H9 (cell line): ENCODE measurements around the gene SOX18. TPM values are rescaled to one million over a fixed set of nuclear protein-coding genes. Genes with fewer than 3 reads are reported as not detected.

Source experiments
- DNase-seq: peaks from one replicate; pipeline ENCODE4 v3.0.0-alpha.2; 2017
- H2AFZ ChIP-seq: one replicate; pipeline ENCODE4 v1.6.1; 2013; ENCODE audit warnings: mild to moderate bottlenecking, low read length, control low read depth, moderate library complexity
- H2AK5ac ChIP-seq: 2 replicates; pipeline ENCODE4 v1.6.1; 2013; ENCODE audit warnings: low read length, control low read depth, mixed read lengths; ENCODE audit not compliant: insufficient read length
- H2BK120ac ChIP-seq: one replicate; pipeline ENCODE4 v1.6.1; 2013; ENCODE audit warnings: low read depth, mild to moderate bottlenecking, low read length, control low read depth, inconsistent platforms; ENCODE audit not compliant: poor library complexity, severe bottlenecking
- H2BK12ac ChIP-seq: 2 replicates; pipeline ENCODE4 v1.6.1; 2013; ENCODE audit warnings: low read length, control low read depth, mixed read lengths, low read depth; ENCODE audit not compliant: insufficient read length
- H2BK15ac ChIP-seq: 2 replicates; pipeline ENCODE4 v1.6.1; 2013; ENCODE audit warnings: low read depth, low read length, control low read depth
- H2BK20ac ChIP-seq: one replicate; pipeline ENCODE4 v1.6.1; 2013; ENCODE audit warnings: low read depth, mild to moderate bottlenecking, low read length, control low read depth, inconsistent platforms; ENCODE audit not compliant: poor library complexity, severe bottlenecking
- H2BK5ac ChIP-seq: 2 replicates; pipeline ENCODE4 v1.6.1; 2013; ENCODE audit warnings: low read length, control low read depth, mixed read lengths; ENCODE audit not compliant: insufficient read length
- H3K14ac ChIP-seq: 2 replicates; pipeline ENCODE4 v1.6.1; 2013; ENCODE audit warnings: low read length, control low read depth; ENCODE audit not compliant: insufficient read depth
- H3K18ac ChIP-seq: 2 replicates; pipeline ENCODE4 v1.6.1; 2013; ENCODE audit warnings: low read depth, mild to moderate bottlenecking, mixed read lengths, low read length, control low read depth; ENCODE audit not compliant: insufficient read length
- H3K23ac ChIP-seq: 2 replicates; pipeline ENCODE4 v1.6.1; 2013; ENCODE audit warnings: low read length, control low read depth, mixed read lengths, low read depth; ENCODE audit not compliant: insufficient read length
- H3K23me2 ChIP-seq: 2 replicates; pipeline ENCODE4 v1.6.1; 2013; ENCODE audit warnings: low read depth, mild to moderate bottlenecking, mixed read lengths, low read length, control low read depth; ENCODE audit not compliant: insufficient read length, poor library complexity, severe bottlenecking
- H3K27ac ChIP-seq: 2 replicates; pipeline ENCODE4 v1.5.1; 2013; ENCODE audit warnings: low read length, control low read depth, mixed read lengths, low read depth; ENCODE audit not compliant: insufficient read length
- H3K27me3 ChIP-seq: 2 replicates; pipeline ENCODE4 v1.6.1; 2013; ENCODE audit warnings: low read length, control low read depth, inconsistent platforms; ENCODE audit not compliant: insufficient read depth
- H3K4ac ChIP-seq: 2 replicates; pipeline ENCODE4 v1.6.1; 2013; ENCODE audit warnings: low read depth, mild to moderate bottlenecking, control low read depth, inconsistent platforms, low read length, moderate library complexity
- H3K4me1 ChIP-seq: 2 replicates; pipeline ENCODE4 v1.6.1; 2013; ENCODE audit warnings: low read length, control low read depth, inconsistent platforms; ENCODE audit not compliant: insufficient read depth
- H3K4me2 ChIP-seq: 2 replicates; pipeline ENCODE4 v1.6.1; 2013; ENCODE audit warnings: low read length, control low read depth, mixed read lengths; ENCODE audit not compliant: insufficient read length, insufficient read depth
- H3K56ac ChIP-seq: 2 replicates; pipeline ENCODE4 v1.6.1; 2013; ENCODE audit warnings: low read depth, mild to moderate bottlenecking, mixed read lengths, low read length, control low read depth; ENCODE audit not compliant: insufficient read length
- H3K79me1 ChIP-seq: 2 replicates; pipeline ENCODE4 v1.6.1; 2013; ENCODE audit warnings: low read depth, mild to moderate bottlenecking, moderate library complexity, low read length, control low read depth, inconsistent platforms; ENCODE audit not compliant: insufficient read depth, poor library complexity, severe bottlenecking
- H3K79me2 ChIP-seq: 2 replicates; pipeline ENCODE4 v1.6.1; 2013; ENCODE audit warnings: low read length, control low read depth, inconsistent platforms; ENCODE audit not compliant: insufficient read depth
- H3K9ac ChIP-seq: 2 replicates; pipeline ENCODE4 v1.6.1; 2013; ENCODE audit warnings: low read length, control low read depth, mixed read lengths; ENCODE audit not compliant: insufficient read length; ENCODE audit errors: extremely low read depth
- H3K9me3 ChIP-seq: one replicate; pipeline ENCODE4 v1.6.1; 2013; ENCODE audit warnings: low read depth, low read length, inconsistent platforms; ENCODE audit not compliant: control insufficient read depth
- H3T11ph ChIP-seq: one replicate; pipeline ENCODE4 v1.6.1; 2013; ENCODE audit warnings: mild to moderate bottlenecking, low read length, control low read depth, inconsistent platforms
- H4K20me1 ChIP-seq: one replicate; pipeline ENCODE4 v1.6.1; 2013; ENCODE audit not compliant: control insufficient read depth, insufficient read length, insufficient read depth
- H4K5ac ChIP-seq: 2 replicates; pipeline ENCODE4 v1.6.1; 2013; ENCODE audit warnings: low read depth, mild to moderate bottlenecking, mixed read lengths, low read length, control low read depth; ENCODE audit not compliant: insufficient read length
- H4K8ac ChIP-seq: replicated peaks from 2 replicates; pipeline ENCODE4 v1.6.1; 2013; ENCODE audit warnings: low read length, control low read depth, mixed read lengths, low read depth; ENCODE audit not compliant: insufficient read length
- H4K91ac ChIP-seq: 2 replicates; pipeline ENCODE4 v1.6.1; 2013; ENCODE audit warnings: low read depth, mild to moderate bottlenecking, moderate library complexity, mixed read lengths, low read length, control low read depth; ENCODE audit not compliant: insufficient read length
- H3K27ac Mint-ChIP-seq, 3 experiments: 2 replicates in 2 of 3; 3 replicates in 1 of 3; pipeline ENCODE4 v1.8.0; 2020 to 2021; ENCODE audit warnings: mixed read lengths in 3 of 3, mild to moderate bottlenecking in 1 of 3, moderate library complexity in 1 of 3
- H3K27me3 Mint-ChIP-seq: 2 replicates; pipeline ENCODE4 v1.8.0; 2021; ENCODE audit warnings: low read depth, mild to moderate bottlenecking, moderate library complexity, mixed read lengths
- H3K36me3 Mint-ChIP-seq, 3 experiments: 2 replicates in 2 of 3; 3 replicates in 1 of 3; pipeline ENCODE4 v1.8.0; 2020 to 2021; ENCODE audit warnings: low read depth in 3 of 3, mixed read lengths in 3 of 3; ENCODE audit not compliant: insufficient read depth in 1 of 3
- H3K4me1 Mint-ChIP-seq, 2 experiments: 2 replicates each; pipeline ENCODE4 v1.8.0; 2020; ENCODE audit warnings: mixed read lengths in 2 of 2
- H3K4me3 Mint-ChIP-seq, 2 experiments: 2 replicates in 1 of 2; 3 replicates in 1 of 2; pipeline ENCODE4 v1.8.0; 2020 to 2021; ENCODE audit warnings: mild to moderate bottlenecking in 2 of 2, mixed read lengths in 2 of 2, moderate library complexity in 1 of 2
- H3K9me3 Mint-ChIP-seq, 2 experiments: 2 replicates in 1 of 2; 3 replicates in 1 of 2; pipeline ENCODE4 v1.8.0; 2020; ENCODE audit warnings: mild to moderate bottlenecking in 2 of 2, mixed read lengths in 2 of 2, moderate library complexity in 1 of 2
- WGBS: extraction: QIAGEN DNeasy Blood & Tissue Kit; methylation state at CpG from one replicate; pipeline ENCODE4 v1.1.7; 2013; ENCODE audit warnings: missing lambda C conversion rate, low lambda C conversion rate, mixed read lengths; ENCODE audit not compliant: insufficient read length; ENCODE audit errors: extremely low coverage; 5-methylcytosine and 5-hydroxymethylcytosine counted together
- total RNA-seq: library from RNA; stranded (reverse); gene quantifications from 2 replicates; pipeline ENCODE4 v1.2.1, GENCODE V29; 2021
- TF ChIP-seq, protein P1 (sequence below): fragments of 200-600 bp; sonication (generic); conservative IDR thresholded peaks from 3 replicates; pipeline ENCODE4 v1.8.0; 2021; ENCODE audit warnings: antibody characterized with exemption, mild to moderate bottlenecking

Gene SOX18
- total RNA-seq, 1 experiment from 2014 or later, result 2.0 TPM

GRCh38 chr20:64091770-64092169 is 42.3 kb upstream of the SOX18 start:
- no peak overlapping the region for H2BK15ac ChIP-seq
- H3T11ph ChIP-seq, result no peak overlapping the region
- H3K9ac ChIP-seq, result no peak overlapping the region
- H2AFZ ChIP-seq, result no peak overlapping the region
- no peaks in the 10 kb centered on the region for H4K20me1 ChIP-seq
- H3K4me1 Mint-ChIP-seq, result peaks cover 6 to 11% of the 10 kb centered on the region in 2 experiments
- no peak overlapping the region for H2BK20ac ChIP-seq
- H3K9me3 ChIP-seq, result no peaks in the 10 kb centered on the region
- H3K23me2 ChIP-seq, result no peaks in the 10 kb centered on the region
- no peak overlapping the region for H3K18ac ChIP-seq
- no peak overlapping the region for H3K4ac ChIP-seq
- no peak overlapping the region for H3K27ac Mint-ChIP-seq
- peaks cover 6 to 8% of the 10 kb centered on the region in 2 experiments for H3K9me3 Mint-ChIP-seq
- no peak overlapping the region for H4K8ac ChIP-seq
- H4K5ac ChIP-seq, result no peak overlapping the region
- H3K27ac ChIP-seq, result no peak overlapping the region
- H3K23ac ChIP-seq, result no peak overlapping the region
- H3K36me3 Mint-ChIP-seq, result peaks cover under 1 to 2% (median under 1%) of the 10 kb centered on the region in 3 experiments; a peak in 5 of 7 replicates
- peak; percentile 54 for DNase-seq
- no peak overlapping the region for H2BK5ac ChIP-seq
- H3K27me3 ChIP-seq, result no peaks in the 10 kb centered on the region
- no peaks in the 10 kb centered on the region for H3K79me2 ChIP-seq
- H3K4me2 ChIP-seq, result no peak overlapping the region
- no peak overlapping the region for H4K91ac ChIP-seq
- H2BK12ac ChIP-seq, result no peak overlapping the region
- no peak overlapping the region for H3K4me3 Mint-ChIP-seq
- no peak overlapping the region for H2AK5ac ChIP-seq
- no peaks in the 10 kb centered on the region for H3K79me1 ChIP-seq
- peaks cover 35% of the 10 kb centered on the region for H3K27me3 Mint-ChIP-seq
- H3K14ac ChIP-seq, result no peak overlapping the region
- no CpG with 5 or more reads among the region's 16 CpGs for WGBS
- TF ChIP-seq, protein P1, sequence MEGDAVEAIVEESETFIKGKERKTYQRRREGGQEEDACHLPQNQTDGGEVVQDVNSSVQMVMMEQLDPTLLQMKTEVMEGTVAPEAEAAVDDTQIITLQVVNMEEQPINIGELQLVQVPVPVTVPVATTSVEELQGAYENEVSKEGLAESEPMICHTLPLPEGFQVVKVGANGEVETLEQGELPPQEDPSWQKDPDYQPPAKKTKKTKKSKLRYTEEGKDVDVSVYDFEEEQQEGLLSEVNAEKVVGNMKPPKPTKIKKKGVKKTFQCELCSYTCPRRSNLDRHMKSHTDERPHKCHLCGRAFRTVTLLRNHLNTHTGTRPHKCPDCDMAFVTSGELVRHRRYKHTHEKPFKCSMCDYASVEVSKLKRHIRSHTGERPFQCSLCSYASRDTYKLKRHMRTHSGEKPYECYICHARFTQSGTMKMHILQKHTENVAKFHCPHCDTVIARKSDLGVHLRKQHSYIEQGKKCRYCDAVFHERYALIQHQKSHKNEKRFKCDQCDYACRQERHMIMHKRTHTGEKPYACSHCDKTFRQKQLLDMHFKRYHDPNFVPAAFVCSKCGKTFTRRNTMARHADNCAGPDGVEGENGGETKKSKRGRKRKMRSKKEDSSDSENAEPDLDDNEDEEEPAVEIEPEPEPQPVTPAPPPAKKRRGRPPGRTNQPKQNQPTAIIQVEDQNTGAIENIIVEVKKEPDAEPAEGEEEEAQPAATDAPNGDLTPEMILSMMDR, result no peak
- no peak overlapping the region for H2BK120ac ChIP-seq
- H3K56ac ChIP-seq, result no peak overlapping the region
- H3K4me1 ChIP-seq, result no peaks in the 10 kb centered on the region; the same call in 1 of the 2 replicates
